SH-SY5Y (cell line): ENCODE results near the gene ATF3.

ENCODE experiments used
- GATA2 ChIP-seq: IDR thresholded peaks from 2 replicates; pipeline ENCODE4 v1.6.1; 2011; ENCODE audit warnings: mild to moderate bottlenecking, low read depth, low read length
- GATA3 ChIP-seq: IDR thresholded peaks from 2 replicates; pipeline ENCODE4 v1.6.1; 2011; ENCODE audit warnings: low read depth, mild to moderate bottlenecking, low read length, moderate library complexity

GRCh38 chr1:212578041-212578440 is 30.5 kb upstream of the ATF3 start:
- TF ChIP-seq GATA3 (no peak), GATA2 (no peak)
